Hepatocyte (in vitro differentiated cells): ENCODE results near the gene PAM.

ENCODE experiments used
- EZH2 ChIP-seq: fragments of 200-600 bp; sonication (generic); IDR thresholded peaks from 2 replicates; pipeline ENCODE4 v1.6.1; 2016; ENCODE audit warnings: antibody characterized with exemption, mild to moderate bottlenecking, borderline replicate concordance
- EZH2phosphoT487 ChIP-seq: fragments of 200-600 bp; sonication (generic); IDR thresholded peaks from one replicate; pipeline ENCODE4 v1.6.1; 2018; ENCODE audit warnings: antibody characterized with exemption, mild to moderate bottlenecking, low read depth, moderate library complexity; ENCODE audit not compliant: unreplicated experiment, severe bottlenecking
- TF ChIP-seq, protein P1 (sequence below): fragments of 200-600 bp; sonication (generic); IDR thresholded peaks from 2 replicates; pipeline ENCODE4 v1.5.1; 2016; ENCODE audit warnings: antibody characterized with exemption, mild to moderate bottlenecking; ENCODE audit not compliant: poor library complexity

DNA sequence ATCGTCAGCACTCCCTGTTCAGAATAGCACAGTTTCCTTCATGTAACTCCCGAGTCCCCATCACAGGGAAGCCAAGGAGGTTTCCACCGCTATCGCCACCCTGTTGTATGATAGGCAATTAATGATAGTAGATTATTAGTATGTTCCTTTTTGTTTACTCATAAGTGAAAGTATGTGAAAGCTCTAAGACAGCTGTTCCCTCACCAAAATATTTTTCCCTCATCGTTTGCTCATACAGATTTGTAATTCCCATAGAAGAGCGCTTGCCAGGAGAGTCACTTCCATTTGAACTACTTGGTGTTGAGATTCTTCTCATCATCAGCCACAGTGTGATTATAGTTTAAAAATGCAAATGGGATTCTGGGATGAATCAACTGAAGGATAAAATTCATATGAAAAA is 140.9 kb downstream of the PAM start:
- TF ChIP-seq EZH2phosphoT487 (no peak), EZH2 (no peak)
- TF ChIP-seq, protein P1, sequence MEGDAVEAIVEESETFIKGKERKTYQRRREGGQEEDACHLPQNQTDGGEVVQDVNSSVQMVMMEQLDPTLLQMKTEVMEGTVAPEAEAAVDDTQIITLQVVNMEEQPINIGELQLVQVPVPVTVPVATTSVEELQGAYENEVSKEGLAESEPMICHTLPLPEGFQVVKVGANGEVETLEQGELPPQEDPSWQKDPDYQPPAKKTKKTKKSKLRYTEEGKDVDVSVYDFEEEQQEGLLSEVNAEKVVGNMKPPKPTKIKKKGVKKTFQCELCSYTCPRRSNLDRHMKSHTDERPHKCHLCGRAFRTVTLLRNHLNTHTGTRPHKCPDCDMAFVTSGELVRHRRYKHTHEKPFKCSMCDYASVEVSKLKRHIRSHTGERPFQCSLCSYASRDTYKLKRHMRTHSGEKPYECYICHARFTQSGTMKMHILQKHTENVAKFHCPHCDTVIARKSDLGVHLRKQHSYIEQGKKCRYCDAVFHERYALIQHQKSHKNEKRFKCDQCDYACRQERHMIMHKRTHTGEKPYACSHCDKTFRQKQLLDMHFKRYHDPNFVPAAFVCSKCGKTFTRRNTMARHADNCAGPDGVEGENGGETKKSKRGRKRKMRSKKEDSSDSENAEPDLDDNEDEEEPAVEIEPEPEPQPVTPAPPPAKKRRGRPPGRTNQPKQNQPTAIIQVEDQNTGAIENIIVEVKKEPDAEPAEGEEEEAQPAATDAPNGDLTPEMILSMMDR = no peak
